Neural cell (in vitro differentiated cells): Measurements from ENCODE around the gene ADGRG6. TPM values are rescaled to one million over a fixed set of nuclear protein-coding genes. Genes with fewer than 3 reads are reported as not detected.

Source experiments
- H2AFZ ChIP-seq: fragments of 200-600, 300-800 bp; sonication (generic), shearing (Covaris generic); 2 replicates; pipeline ENCODE4 v1.6.0; 2014; ENCODE audit warnings: low read depth, mild to moderate bottlenecking, antibody characterized with exemption, low read length, moderate library complexity
- H3F3A ChIP-seq: fragments of 200-600 bp; shearing (Covaris generic); 2 replicates; pipeline ENCODE4 v1.6.1; 2016; ENCODE audit warnings: mild to moderate bottlenecking, moderate library complexity, mixed read lengths, antibody characterized with exemption, low read length; ENCODE audit not compliant: insufficient read depth, poor library complexity, severe bottlenecking
- H3K27ac ChIP-seq: fragments of 200-600, 300-800 bp; sonication (generic), shearing (Covaris generic); 2 replicates; pipeline ENCODE4 v1.5.1; 2014; ENCODE audit warnings: mild to moderate bottlenecking, low read length, moderate library complexity
- H3K27me3 ChIP-seq: fragments of 300-800, 200-600 bp; sonication (generic), shearing (Covaris generic); 2 replicates; pipeline ENCODE4 v1.6.0; 2014; ENCODE audit warnings: mild to moderate bottlenecking, low read depth, low read length, moderate library complexity; ENCODE audit not compliant: insufficient read depth
- H3K36me3 ChIP-seq: fragments of 300-800, 200-600 bp; sonication (generic), shearing (Covaris generic); 2 replicates; pipeline ENCODE4 v1.5.1; 2014; ENCODE audit warnings: mild to moderate bottlenecking, antibody characterized with exemption, low read length, moderate library complexity; ENCODE audit not compliant: insufficient read depth
- H3K4me2 ChIP-seq: fragments of 300-800, 200-600 bp; sonication (generic), shearing (Covaris generic); 2 replicates; pipeline ENCODE4 v1.6.0; 2014; ENCODE audit warnings: mild to moderate bottlenecking, low read length
- H3K4me3 ChIP-seq: fragments of 300-800, 200-600 bp; sonication (generic), shearing (Covaris generic); 2 replicates; pipeline ENCODE4 v1.5.1; 2014; ENCODE audit warnings: mild to moderate bottlenecking, low read length, moderate library complexity
- H3K79me2 ChIP-seq: fragments of 200-600 bp; shearing (Covaris generic); replicated peaks from 2 replicates; pipeline ENCODE4 v1.6.0; 2014; ENCODE audit warnings: mild to moderate bottlenecking, low read length, moderate library complexity; ENCODE audit not compliant: insufficient read depth
- H3K9ac ChIP-seq: fragments of 300-800, 200-600 bp; sonication (generic), shearing (Covaris generic); 2 replicates; pipeline ENCODE4 v1.6.1; 2016; ENCODE audit warnings: mild to moderate bottlenecking, low read length, mixed read lengths
- H3K9me2 ChIP-seq: fragments of 200-600 bp; shearing (Covaris generic); 2 replicates; pipeline ENCODE4 v1.6.1; 2016; ENCODE audit warnings: mild to moderate bottlenecking, low read length, mixed read lengths; ENCODE audit not compliant: insufficient read depth
- H3K9me3 ChIP-seq: fragments of 200-600, 300-800 bp; sonication (generic), shearing (Covaris generic); 2 replicates; pipeline ENCODE4 v1.6.1; 2016; ENCODE audit warnings: mild to moderate bottlenecking, mixed run types, low read length, moderate library complexity, mixed read lengths
- H4K20me1 ChIP-seq: fragments of 200-600 bp; shearing (Covaris generic); 2 replicates; pipeline ENCODE4 v1.6.1; 2016; ENCODE audit warnings: mild to moderate bottlenecking, mixed run types; ENCODE audit not compliant: insufficient read depth
- EP300 ChIP-seq: fragments of 450-650 bp; conservative IDR thresholded peaks from 2 replicates; pipeline ENCODE4 v1.6.1; 2014; ENCODE audit warnings: antibody characterized with exemption, mild to moderate bottlenecking, moderate library complexity; ENCODE audit not compliant: poor library complexity, severe bottlenecking
- EZH2 ChIP-seq: fragments of 200-600, 300-800 bp; shearing (Covaris generic), sonication (generic); IDR thresholded peaks from 2 replicates; pipeline ENCODE4 v1.6.1; 2014; ENCODE audit warnings: antibody characterized with exemption, low read length, borderline replicate concordance, mild to moderate bottlenecking; ENCODE audit not compliant: insufficient read depth, poor library complexity, severe bottlenecking
- MXI1 ChIP-seq: fragments of 450-650 bp; conservative IDR thresholded peaks from 2 replicates; pipeline ENCODE4 v1.6.1; 2014; ENCODE audit warnings: antibody characterized with exemption, mild to moderate bottlenecking; ENCODE audit not compliant: poor library complexity, severe bottlenecking
- POLR2AphosphoS5 ChIP-seq: IDR thresholded peaks from 2 replicates; pipeline ENCODE4 v1.6.1; 2012
- RAD21 ChIP-seq: fragments of 450-650 bp; conservative IDR thresholded peaks from 2 replicates; pipeline ENCODE4 v1.6.1; 2014; ENCODE audit warnings: antibody characterized with exemption, mild to moderate bottlenecking, moderate library complexity
- SMC3 ChIP-seq: fragments of 450-650 bp; conservative IDR thresholded peaks from 2 replicates; pipeline ENCODE4 v1.6.1; 2014; ENCODE audit warnings: antibody characterized with exemption, mild to moderate bottlenecking, moderate library complexity; ENCODE audit not compliant: poor library complexity
- TAF1 ChIP-seq: IDR thresholded peaks from 2 replicates; pipeline ENCODE4 v1.6.1; 2012; ENCODE audit warnings: low read depth
- polyA plus RNA-seq: library from polyadenylated mRNA; depleted of rRNA; stranded (reverse); fragments of >200 nt; gene quantifications from 2 replicates; pipeline ENCODE4 v1.2.3, GENCODE V29; 2014
- TF ChIP-seq, protein P1 (sequence below): fragments of 450-650 bp; IDR thresholded peaks from 2 replicates; pipeline ENCODE4 v1.5.1; 2014; ENCODE audit warnings: antibody characterized with exemption, mild to moderate bottlenecking, moderate library complexity; ENCODE audit not compliant: poor library complexity, severe bottlenecking
- TF ChIP-seq, protein P2 (sequence below): IDR thresholded peaks from 2 replicates; pipeline ENCODE4 v1.6.1; 2012; ENCODE audit warnings: borderline replicate concordance

Gene ADGRG6
- polyA plus RNA-seq, 1 donor from 2014 or later = 0.37 TPM

DNA sequence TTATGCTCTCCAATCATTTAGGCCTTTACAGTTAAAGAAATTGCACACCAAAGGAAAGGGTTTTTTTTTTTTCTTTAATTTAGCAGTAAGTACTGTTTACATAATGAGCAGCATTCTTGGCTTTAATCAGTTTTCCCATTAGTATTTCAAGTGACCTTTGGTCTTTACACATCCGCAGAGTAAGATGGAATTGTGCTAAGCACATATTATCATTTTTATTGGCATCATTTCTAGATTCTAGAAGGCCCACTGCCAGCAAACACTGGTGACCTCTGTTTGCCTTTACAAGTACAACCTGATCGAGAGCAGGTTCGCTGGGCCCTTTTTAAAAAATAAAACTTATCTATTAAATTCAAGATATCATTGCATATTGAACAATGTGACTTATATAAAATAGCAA lies 104.3 kb downstream of the ADGRG6 start:
- Histone ChIP-seq H3K4me2 (no peak overlapping the region), H2AFZ (no peak overlapping the region), H3F3A (no peaks in the 10 kb centered on the region), H3K27ac (no peak overlapping the region), H3K9me3 (no peaks in the 10 kb centered on the region), H3K9me2 (no peaks in the 10 kb centered on the region), H3K27me3 (no peaks in the 10 kb centered on the region), H3K4me3 (no peak overlapping the region), H3K79me2 (no peaks in the 10 kb centered on the region), H4K20me1 (no peaks in the 10 kb centered on the region), H3K9ac (no peak overlapping the region), H3K36me3 (no peaks in the 10 kb centered on the region)
- TF ChIP-seq RAD21 (no peak), SMC3 (no peak), EZH2 (no peak), EP300 (no peak), POLR2AphosphoS5 (no peak), TAF1 (no peak), MXI1 (no peak)
- TF ChIP-seq, protein P1, sequence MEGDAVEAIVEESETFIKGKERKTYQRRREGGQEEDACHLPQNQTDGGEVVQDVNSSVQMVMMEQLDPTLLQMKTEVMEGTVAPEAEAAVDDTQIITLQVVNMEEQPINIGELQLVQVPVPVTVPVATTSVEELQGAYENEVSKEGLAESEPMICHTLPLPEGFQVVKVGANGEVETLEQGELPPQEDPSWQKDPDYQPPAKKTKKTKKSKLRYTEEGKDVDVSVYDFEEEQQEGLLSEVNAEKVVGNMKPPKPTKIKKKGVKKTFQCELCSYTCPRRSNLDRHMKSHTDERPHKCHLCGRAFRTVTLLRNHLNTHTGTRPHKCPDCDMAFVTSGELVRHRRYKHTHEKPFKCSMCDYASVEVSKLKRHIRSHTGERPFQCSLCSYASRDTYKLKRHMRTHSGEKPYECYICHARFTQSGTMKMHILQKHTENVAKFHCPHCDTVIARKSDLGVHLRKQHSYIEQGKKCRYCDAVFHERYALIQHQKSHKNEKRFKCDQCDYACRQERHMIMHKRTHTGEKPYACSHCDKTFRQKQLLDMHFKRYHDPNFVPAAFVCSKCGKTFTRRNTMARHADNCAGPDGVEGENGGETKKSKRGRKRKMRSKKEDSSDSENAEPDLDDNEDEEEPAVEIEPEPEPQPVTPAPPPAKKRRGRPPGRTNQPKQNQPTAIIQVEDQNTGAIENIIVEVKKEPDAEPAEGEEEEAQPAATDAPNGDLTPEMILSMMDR = no peak
- TF ChIP-seq, protein P2, sequence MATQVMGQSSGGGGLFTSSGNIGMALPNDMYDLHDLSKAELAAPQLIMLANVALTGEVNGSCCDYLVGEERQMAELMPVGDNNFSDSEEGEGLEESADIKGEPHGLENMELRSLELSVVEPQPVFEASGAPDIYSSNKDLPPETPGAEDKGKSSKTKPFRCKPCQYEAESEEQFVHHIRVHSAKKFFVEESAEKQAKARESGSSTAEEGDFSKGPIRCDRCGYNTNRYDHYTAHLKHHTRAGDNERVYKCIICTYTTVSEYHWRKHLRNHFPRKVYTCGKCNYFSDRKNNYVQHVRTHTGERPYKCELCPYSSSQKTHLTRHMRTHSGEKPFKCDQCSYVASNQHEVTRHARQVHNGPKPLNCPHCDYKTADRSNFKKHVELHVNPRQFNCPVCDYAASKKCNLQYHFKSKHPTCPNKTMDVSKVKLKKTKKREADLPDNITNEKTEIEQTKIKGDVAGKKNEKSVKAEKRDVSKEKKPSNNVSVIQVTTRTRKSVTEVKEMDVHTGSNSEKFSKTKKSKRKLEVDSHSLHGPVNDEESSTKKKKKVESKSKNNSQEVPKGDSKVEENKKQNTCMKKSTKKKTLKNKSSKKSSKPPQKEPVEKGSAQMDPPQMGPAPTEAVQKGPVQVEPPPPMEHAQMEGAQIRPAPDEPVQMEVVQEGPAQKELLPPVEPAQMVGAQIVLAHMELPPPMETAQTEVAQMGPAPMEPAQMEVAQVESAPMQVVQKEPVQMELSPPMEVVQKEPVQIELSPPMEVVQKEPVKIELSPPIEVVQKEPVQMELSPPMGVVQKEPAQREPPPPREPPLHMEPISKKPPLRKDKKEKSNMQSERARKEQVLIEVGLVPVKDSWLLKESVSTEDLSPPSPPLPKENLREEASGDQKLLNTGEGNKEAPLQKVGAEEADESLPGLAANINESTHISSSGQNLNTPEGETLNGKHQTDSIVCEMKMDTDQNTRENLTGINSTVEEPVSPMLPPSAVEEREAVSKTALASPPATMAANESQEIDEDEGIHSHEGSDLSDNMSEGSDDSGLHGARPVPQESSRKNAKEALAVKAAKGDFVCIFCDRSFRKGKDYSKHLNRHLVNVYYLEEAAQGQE = no peak

DNA sequence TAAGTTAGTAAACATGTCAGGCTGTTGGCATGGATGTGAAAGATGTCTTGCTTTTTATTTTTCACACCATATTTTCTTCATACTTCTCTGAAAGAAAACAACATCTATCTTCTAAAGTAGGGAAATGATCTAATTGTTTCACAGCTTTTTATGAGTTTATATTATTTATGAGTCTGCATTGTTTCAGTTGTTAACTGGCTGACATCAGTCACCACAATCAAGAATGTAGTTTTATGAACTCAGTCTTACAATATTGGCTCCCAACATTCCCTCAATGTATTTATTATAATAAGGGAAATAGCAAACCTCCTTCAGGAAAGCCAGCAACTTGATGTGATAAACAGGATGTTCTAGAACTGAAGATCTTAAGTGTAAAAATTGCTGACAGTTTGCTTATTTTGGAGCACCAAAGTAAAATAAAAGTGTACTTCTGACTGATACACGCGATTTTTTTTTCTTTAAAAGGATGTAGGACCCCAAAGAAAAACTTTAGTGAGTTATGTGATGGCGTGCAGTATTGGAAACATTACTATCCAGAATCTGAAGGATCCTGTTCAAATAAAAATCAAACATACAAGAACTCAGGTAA lies 106.0 kb downstream of the ADGRG6 start:
- Histone ChIP-seq H4K20me1 (no peaks in the 10 kb centered on the region), H3K79me2 (no peaks in the 10 kb centered on the region), H3K9ac (no peak overlapping the region), H3K36me3 (no peaks in the 10 kb centered on the region), H3F3A (no peaks in the 10 kb centered on the region), H3K4me2 (no peak overlapping the region), H3K4me3 (no peak overlapping the region), H3K9me3 (no peaks in the 10 kb centered on the region), H3K9me2 (no peaks in the 10 kb centered on the region), H3K27me3 (no peaks in the 10 kb centered on the region), H2AFZ (no peak overlapping the region), H3K27ac (no peak overlapping the region)
- TF ChIP-seq, protein P1 = no peak
- TF ChIP-seq POLR2AphosphoS5 (no peak), MXI1 (no peak), RAD21 (no peak), TAF1 (no peak), EZH2 (no peak), SMC3 (no peak), EP300 (no peak)
- TF ChIP-seq, protein P2 = no peak
